ENCODE measurements around the gene LTBP1.

Gene LTBP1

GRCh38 chr2:33180915-33181314 is 234.2 kb downstream of the LTBP1 start:
- no peak for TF ChIP-seq CTCF (IDR thresholded peaks at IDR 0.05; ENCODE audit: low read depth, low read length)
- DNase-seq (ENCODE audit: extremely low read depth, low read depth), result no peak

GRCh38 chr2:33181466-33181865 is 234.7 kb downstream of the LTBP1 start:
- no peak for DNase-seq (ENCODE audit: extremely low read depth, low read depth)
- TF ChIP-seq CTCF (IDR thresholded peaks at IDR 0.05; ENCODE audit: low read depth, low read length), result no peak

- no peak for DNase-seq (ENCODE audit: extremely low read depth, low read depth)
- TF ChIP-seq CTCF (IDR thresholded peaks at IDR 0.05; ENCODE audit: low read depth, low read length), result no peak
These were observed 237.3 kb downstream of the LTBP1 start for GRCh38 chr2:33184041-33184440.

- no peak for TF ChIP-seq CTCF (IDR thresholded peaks at IDR 0.05; ENCODE audit: low read depth, low read length)
- no peak for DNase-seq (ENCODE audit: extremely low read depth, low read depth)
These were observed 240.2 kb downstream of the LTBP1 start for GRCh38 chr2:33186937-33187336.

GRCh38 chr2:33188799-33189198 is 242.0 kb downstream of the LTBP1 start:
- TF ChIP-seq CTCF (IDR thresholded peaks at IDR 0.05; ENCODE audit: low read depth, low read length), result no peak
- no peak for DNase-seq (ENCODE audit: extremely low read depth, low read depth)

GRCh38 chr2:33190393-33190937 is 243.7 kb downstream of the LTBP1 start:
- no peak for TF ChIP-seq CTCF (IDR thresholded peaks at IDR 0.05; ENCODE audit: low read depth, low read length)
- no peak for DNase-seq (ENCODE audit: extremely low read depth, low read depth)

GRCh38 chr2:33195891-33196290 is 249.1 kb downstream of the LTBP1 start:
- DNase-seq (ENCODE audit: extremely low read depth, low read depth), result no peak
- TF ChIP-seq CTCF (IDR thresholded peaks at IDR 0.05; ENCODE audit: low read depth, low read length), result no peak
